ENCODE results near the gene MPHOSPH10. TPM values are rescaled to one million over a fixed set of nuclear protein-coding genes. Genes with fewer than 3 reads are reported as not detected.

MPHOSPH10 gene
- total RNA-seq, 2 experiments from 2014 or later, result 25.5 to 26.2 TPM

- POLR2A ChIA-PET, result no interaction called here
- no peaks in the 10 kb centered on the region for H3K36me3 Mint-ChIP-seq (ENCODE audit: low read depth)
- CTCF ChIA-PET, result interaction anchor here (1.3 kb wide), 1 partner anchor 20 kb away, joined by 3 read pairs; no protein-coding TSS in a partner anchor
- peaks cover 3% of the 10 kb centered on the region for H3K27me3 Mint-ChIP-seq
- no peaks in the 10 kb centered on the region for H3K4me1 Mint-ChIP-seq
- no peak overlapping the region for H3K27ac Mint-ChIP-seq
- no peak overlapping the region for H3K4me3 Mint-ChIP-seq
- peaks cover under 1% of the 10 kb centered on the region for H3K9me3 Mint-ChIP-seq
- DNase-seq, result no peak
These were observed 60.5 kb downstream of the MPHOSPH10 start for GRCh38 chr2:71190656-71191569.

- CTCF ChIA-PET, result interaction anchor here (1.3 kb wide), 1 partner anchor 19 kb away, joined by 3 read pairs; no protein-coding TSS in a partner anchor
These were observed 61.1 kb downstream of the MPHOSPH10 start for GRCh38 chr2:71191570-71191943.

More at GRCh38 chr2:71191570-71191943, 61.1 kb downstream of the MPHOSPH10 start:
- no peak overlapping the region for H3K27ac Mint-ChIP-seq
- DNase-seq, result no peak
- H3K36me3 Mint-ChIP-seq (ENCODE audit: low read depth), result no peaks in the 10 kb centered on the region
- POLR2A ChIA-PET, result no interaction called here
- H3K27me3 Mint-ChIP-seq, result peaks cover 5% of the 10 kb centered on the region
- H3K4me3 Mint-ChIP-seq, result no peak overlapping the region
- H3K9me3 Mint-ChIP-seq, result peaks cover 5% of the 10 kb centered on the region
- no peaks in the 10 kb centered on the region for H3K4me1 Mint-ChIP-seq

Other genes with a start within 250 kb of the MPHOSPH10 start
- not detected for gene VAX2, start 230.1 kb upstream of the MPHOSPH10 start, total RNA-seq
- gene ATP6V1B1, start 194.7 kb upstream of the MPHOSPH10 start, total RNA-seq, result not detected
- gene ANKRD53, start 152.0 kb upstream of the MPHOSPH10 start, total RNA-seq, result not detected
- 10 to 100 TPM; 34.8 to 35.8 TPM for gene TEX261, start 135.8 kb upstream of the MPHOSPH10 start, total RNA-seq
- 10 to 100 TPM; 66.1 to 67.5 TPM for gene NAGK, start 62.0 kb upstream of the MPHOSPH10 start, total RNA-seq
- gene MCEE, start 405 bp upstream of the MPHOSPH10 start, total RNA-seq, result 10 to 100 TPM; 18.1 to 19.1 TPM
- gene PAIP2B, start 96.5 kb downstream of the MPHOSPH10 start, total RNA-seq, result 1 to 10 TPM; 1.7 to 1.8 TPM
- gene ZNF638, start 201.1 kb downstream of the MPHOSPH10 start, total RNA-seq, result 10 to 100 TPM; 78.6 to 79.3 TPM

All from activated CD4-positive, alpha-beta memory T cell treated with anti-CD3 and anti-CD28 coated beads, Interleukin-2, amount 10 ng/mL, durations not matched to agents 7 days and 5 days (primary cell).